ENCODE data around the gene CDC6. TPM values are rescaled to one million over a fixed set of nuclear protein-coding genes. Genes with fewer than 3 reads are reported as not detected.
A peak's percentile ranks its signal among the peaks of the same experiment; 100 is the strongest.

The CDC6 gene
- total RNA-seq, 2 donors from 2014 or later: 0.71 to 6.8 TPM

DNA sequence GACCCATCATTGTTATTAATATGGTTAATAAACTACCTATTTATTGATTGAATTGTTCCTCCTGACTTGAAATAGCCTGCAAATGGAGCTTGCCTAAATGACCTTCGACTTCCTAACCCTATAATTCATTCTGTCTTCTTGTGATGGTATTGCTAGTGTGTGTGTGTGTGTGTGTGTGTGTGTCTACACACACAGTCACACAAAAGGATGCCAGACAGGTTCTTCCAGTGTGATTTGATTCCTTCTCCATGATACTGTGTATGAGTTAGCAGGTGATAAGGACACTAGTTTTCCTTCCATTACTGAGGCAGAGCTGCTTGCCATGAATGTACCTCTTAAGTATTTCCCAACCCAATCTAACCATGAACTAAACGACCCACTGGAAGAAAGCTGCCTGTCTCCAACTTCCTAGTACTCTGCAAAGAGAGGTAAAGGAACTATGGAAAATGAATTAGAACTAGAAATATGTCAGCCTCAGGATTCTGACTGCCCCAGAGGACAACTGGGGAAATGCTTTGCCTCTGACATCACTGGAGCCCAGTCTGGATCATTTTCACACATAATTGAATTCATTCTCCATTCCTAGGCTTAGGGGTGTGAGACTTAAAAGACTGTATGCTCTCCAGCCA lies 3.5 kb upstream of the CDC6 start:
- DNase-seq (ENCODE audit: low spot score) (no peak), ATAC-seq (ENCODE audit: insufficient number of reproducible peaks, low FRiP score, low read depth) (no peak)
- Histone ChIP-seq H3K9me3 (no peaks in the 10 kb centered on the region), H3K4me1 (ENCODE audit: control insufficient read depth in 1 of 2, low read depth in 2 of 2) (peaks cover 12 to 25% of the 10 kb centered on the region in 2 donors), H3K27ac (peak overlapping the region in 1 of 2 donors; percentile 52), H3K27me3 (replicated peaks; ENCODE audit: insufficient read depth) (no peaks in the 10 kb centered on the region), H3K4me3 (peak overlapping the region; percentile 14), H3K36me3 (peaks cover 12% of the 10 kb centered on the region)
- TF ChIP-seq, protein P1, sequence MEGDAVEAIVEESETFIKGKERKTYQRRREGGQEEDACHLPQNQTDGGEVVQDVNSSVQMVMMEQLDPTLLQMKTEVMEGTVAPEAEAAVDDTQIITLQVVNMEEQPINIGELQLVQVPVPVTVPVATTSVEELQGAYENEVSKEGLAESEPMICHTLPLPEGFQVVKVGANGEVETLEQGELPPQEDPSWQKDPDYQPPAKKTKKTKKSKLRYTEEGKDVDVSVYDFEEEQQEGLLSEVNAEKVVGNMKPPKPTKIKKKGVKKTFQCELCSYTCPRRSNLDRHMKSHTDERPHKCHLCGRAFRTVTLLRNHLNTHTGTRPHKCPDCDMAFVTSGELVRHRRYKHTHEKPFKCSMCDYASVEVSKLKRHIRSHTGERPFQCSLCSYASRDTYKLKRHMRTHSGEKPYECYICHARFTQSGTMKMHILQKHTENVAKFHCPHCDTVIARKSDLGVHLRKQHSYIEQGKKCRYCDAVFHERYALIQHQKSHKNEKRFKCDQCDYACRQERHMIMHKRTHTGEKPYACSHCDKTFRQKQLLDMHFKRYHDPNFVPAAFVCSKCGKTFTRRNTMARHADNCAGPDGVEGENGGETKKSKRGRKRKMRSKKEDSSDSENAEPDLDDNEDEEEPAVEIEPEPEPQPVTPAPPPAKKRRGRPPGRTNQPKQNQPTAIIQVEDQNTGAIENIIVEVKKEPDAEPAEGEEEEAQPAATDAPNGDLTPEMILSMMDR (IDR thresholded peaks at IDR 0.05): no peak

DNA sequence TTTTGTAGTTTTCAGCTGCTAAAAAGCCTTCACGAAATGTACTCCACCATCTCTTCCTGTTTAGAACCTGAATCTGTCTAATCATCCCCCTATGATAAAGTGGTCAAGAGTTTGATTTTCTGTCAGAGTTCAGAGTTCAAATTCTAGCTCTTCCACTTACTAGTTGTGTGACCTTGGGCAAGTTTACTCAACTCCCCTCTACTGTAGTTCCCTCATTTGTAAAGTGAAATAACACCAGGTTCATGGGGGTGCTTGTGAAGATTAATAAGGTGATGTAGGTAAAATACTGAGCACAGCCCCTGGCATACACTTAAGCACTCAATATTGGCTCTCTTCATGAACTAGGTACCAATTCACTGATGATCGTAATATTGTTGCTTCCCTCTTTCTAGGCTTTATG lies 1.2 kb upstream of the CDC6 start:
- no peaks in the 10 kb centered on the region for H3K36me3 ChIP-seq
- no peak overlapping the region for H3K27ac ChIP-seq
- TF ChIP-seq, protein P1 (IDR thresholded peaks at IDR 0.05): no peak
- no peaks in the 10 kb centered on the region for H3K27me3 ChIP-seq (replicated peaks; ENCODE audit: insufficient read depth)
- DNase-seq (ENCODE audit: low spot score) (no peak), ATAC-seq (ENCODE audit: insufficient number of reproducible peaks, low FRiP score, low read depth) (no peak)
- H3K4me1 ChIP-seq (ENCODE audit: control insufficient read depth in 1 of 2, low read depth in 2 of 2): peaks cover 12 to 25% of the 10 kb centered on the region in 2 donors
- no peak overlapping the region for H3K4me3 ChIP-seq
- H3K9me3 ChIP-seq: no peaks in the 10 kb centered on the region

DNA sequence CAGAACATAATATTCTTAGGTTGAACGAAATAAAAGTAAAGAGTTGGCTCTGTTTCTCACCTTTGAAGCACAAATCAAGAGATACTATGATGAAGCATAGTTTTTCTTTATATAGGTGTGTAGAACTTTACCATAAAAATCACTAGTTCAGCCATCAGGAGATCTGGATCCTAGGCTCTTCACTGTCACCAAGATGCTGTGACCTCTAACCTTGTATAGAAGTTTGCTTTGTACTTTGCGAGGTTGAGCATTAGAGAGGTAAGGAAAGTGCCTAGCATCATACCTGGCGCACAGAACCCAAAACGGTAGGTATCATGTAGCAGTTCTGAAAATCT lies 553 bp upstream of the CDC6 start:
- Histone ChIP-seq H3K27ac (no peak overlapping the region), H3K9me3 (no peaks in the 10 kb centered on the region), H3K4me3 (peak overlapping the region; percentile 45), H3K36me3 (no peaks in the 10 kb centered on the region), H3K27me3 (replicated peaks; ENCODE audit: insufficient read depth) (no peaks in the 10 kb centered on the region), H3K4me1 (ENCODE audit: control insufficient read depth in 1 of 2, low read depth in 2 of 2) (peaks cover 12 to 25% of the 10 kb centered on the region in 2 donors)
- ATAC-seq (ENCODE audit: insufficient number of reproducible peaks, low FRiP score, low read depth) (no peak), DNase-seq (ENCODE audit: low spot score) (no peak)
- TF ChIP-seq, protein P1 (IDR thresholded peaks at IDR 0.05): no peak

DNA sequence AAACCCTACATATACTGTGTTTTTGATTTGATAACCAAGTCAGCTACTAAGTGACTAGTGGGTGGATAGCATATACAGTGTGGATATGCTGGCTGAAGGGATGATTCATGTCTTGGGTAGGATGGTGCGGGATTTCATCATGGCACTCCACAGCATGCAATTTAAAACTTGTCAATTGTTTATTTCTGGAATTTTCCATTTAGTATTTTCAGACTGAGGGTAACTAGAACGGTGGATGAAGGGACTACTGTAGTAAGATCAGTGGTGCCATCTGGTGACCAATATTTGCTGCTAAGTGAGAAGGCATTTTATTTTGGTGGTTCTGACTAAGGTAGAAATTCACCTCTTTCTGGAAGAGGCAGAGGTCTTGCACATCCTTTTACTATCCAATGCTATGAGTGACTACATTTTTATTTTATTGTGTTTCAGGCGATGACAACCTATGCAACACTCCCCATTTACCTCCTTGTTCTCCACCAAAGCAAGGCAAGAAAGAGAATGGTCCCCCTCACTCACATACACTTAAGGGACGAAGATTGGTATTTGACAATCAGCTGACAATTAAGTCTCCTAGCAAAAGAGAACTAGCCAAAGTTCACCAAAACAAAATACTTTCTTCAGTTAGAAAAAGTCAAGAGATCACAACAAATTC lies 3.1 kb downstream of the CDC6 start:
- no peak for ATAC-seq (ENCODE audit: insufficient number of reproducible peaks, low FRiP score, low read depth)
- Histone ChIP-seq H3K4me1 (ENCODE audit: control insufficient read depth in 1 of 2, low read depth in 2 of 2) (peaks cover 5 to 8% of the 10 kb centered on the region in 2 donors), H3K4me3 (no peak overlapping the region), H3K9me3 (no peaks in the 10 kb centered on the region), H3K27me3 (replicated peaks; ENCODE audit: insufficient read depth) (no peaks in the 10 kb centered on the region), H3K27ac (no peak overlapping the region), H3K36me3 (no peaks in the 10 kb centered on the region)
- TF ChIP-seq, protein P1 (IDR thresholded peaks at IDR 0.05): peak; percentile 28
- DNase-seq (ENCODE audit: low spot score): no peak

DNA sequence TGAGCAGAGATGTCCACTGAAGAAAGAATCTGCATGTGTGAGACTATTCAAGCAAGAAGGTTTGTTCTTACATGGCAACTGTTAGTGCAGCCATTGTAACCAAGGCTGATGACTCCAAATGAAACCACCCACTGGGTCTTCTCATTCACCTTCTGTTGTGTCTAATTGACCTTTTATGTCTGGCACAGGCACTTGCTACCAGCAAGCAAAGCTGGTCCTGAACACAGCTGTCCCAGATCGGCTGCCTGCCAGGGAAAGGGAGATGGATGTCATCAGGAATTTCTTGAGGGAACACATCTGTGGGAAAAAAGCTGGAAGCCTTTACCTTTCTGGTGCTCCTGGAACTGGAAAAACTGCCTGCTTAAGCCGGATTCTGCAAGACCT lies 3.6 kb downstream of the CDC6 start:
- no peaks in the 10 kb centered on the region for H3K27me3 ChIP-seq (replicated peaks; ENCODE audit: insufficient read depth)
- TF ChIP-seq, protein P1 (IDR thresholded peaks at IDR 0.05): no peak
- H3K36me3 ChIP-seq: no peaks in the 10 kb centered on the region
- no peak overlapping the region for H3K27ac ChIP-seq
- no peaks in the 10 kb centered on the region for H3K9me3 ChIP-seq
- ATAC-seq (ENCODE audit: insufficient number of reproducible peaks, low FRiP score, low read depth): no peak
- peaks cover 5 to 8% of the 10 kb centered on the region in 2 donors for H3K4me1 ChIP-seq (ENCODE audit: control insufficient read depth in 1 of 2, low read depth in 2 of 2)
- H3K4me3 ChIP-seq: no peak overlapping the region
- no peak for DNase-seq (ENCODE audit: low spot score)

Measured in thoracic aorta (tissue), 2 donors.